Stimulated activated naive CD4-positive, alpha-beta T cell treated with Interleukin-2 at 50 U/mL for 16 hours (primary cell): Measurements from ENCODE around the gene SNPH.
"Not testable (repeated sequence)": the region's sequence is repeated elsewhere in the genome, so short reads cannot be mapped to it uniquely, and the experiment has no call there.

Source experiments
- DNase-seq: peaks from one replicate; lab custom pipeline; 2025; lab: John Stamatoyannopoulos, UW

SNPH gene, protein sequence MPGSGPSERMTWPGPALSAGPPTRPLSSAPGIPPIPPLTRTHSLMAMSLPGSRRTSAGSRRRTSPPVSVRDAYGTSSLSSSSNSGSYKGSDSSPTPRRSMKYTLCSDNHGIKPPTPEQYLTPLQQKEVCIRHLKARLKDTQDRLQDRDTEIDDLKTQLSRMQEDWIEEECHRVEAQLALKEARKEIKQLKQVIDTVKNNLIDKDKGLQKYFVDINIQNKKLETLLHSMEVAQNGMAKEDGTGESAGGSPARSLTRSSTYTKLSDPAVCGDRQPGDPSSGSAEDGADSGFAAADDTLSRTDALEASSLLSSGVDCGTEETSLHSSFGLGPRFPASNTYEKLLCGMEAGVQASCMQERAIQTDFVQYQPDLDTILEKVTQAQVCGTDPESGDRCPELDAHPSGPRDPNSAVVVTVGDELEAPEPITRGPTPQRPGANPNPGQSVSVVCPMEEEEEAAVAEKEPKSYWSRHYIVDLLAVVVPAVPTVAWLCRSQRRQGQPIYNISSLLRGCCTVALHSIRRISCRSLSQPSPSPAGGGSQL

DNA sequence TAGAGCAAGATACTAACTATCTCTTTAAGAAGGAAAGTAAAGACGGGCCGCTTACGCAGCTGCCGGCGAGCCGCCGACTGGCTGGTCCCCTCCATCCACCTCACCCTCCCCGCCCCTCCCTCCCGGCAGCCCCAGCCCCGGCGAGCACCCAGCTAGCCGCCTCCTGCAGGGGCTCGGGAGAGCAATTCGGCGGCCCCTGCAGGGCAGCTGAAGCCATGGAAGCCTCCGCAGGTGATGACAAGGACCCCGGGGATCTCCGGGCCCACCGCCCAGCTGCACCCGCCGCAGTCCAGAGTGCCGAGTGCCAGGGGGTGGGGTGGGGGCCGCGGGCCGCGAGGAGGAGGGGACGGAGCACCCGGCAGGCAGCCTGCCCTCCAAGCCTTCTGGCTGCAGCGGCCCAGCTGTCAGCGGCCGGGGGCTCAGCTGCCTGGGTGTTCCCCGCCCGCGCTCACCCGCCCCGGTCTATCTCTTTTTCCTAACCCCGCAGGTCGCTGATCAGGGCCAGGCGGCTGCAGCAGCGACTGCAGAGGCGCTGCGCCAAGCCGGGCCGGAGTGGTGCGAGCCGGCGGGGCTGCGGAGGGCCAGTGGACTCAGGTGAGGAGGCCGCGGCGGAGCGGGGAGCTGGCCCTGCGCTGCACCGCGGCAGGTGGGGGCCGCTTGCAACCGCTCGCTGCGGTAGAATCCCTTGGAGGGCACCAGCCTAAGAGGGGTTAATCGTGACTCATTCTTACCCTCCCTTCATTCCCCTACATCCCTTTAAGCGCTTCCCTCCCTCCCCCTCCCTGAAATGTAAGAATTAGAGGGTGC lies at the start of gene SNPH:
Gene SNPH, plus strand, starts transcription at position 128 of the 807 bp plus-strand sequence. CDS start 29,946 bp downstream, outside the sequence.
- peak; percentile 74 for DNase-seq

DNA sequence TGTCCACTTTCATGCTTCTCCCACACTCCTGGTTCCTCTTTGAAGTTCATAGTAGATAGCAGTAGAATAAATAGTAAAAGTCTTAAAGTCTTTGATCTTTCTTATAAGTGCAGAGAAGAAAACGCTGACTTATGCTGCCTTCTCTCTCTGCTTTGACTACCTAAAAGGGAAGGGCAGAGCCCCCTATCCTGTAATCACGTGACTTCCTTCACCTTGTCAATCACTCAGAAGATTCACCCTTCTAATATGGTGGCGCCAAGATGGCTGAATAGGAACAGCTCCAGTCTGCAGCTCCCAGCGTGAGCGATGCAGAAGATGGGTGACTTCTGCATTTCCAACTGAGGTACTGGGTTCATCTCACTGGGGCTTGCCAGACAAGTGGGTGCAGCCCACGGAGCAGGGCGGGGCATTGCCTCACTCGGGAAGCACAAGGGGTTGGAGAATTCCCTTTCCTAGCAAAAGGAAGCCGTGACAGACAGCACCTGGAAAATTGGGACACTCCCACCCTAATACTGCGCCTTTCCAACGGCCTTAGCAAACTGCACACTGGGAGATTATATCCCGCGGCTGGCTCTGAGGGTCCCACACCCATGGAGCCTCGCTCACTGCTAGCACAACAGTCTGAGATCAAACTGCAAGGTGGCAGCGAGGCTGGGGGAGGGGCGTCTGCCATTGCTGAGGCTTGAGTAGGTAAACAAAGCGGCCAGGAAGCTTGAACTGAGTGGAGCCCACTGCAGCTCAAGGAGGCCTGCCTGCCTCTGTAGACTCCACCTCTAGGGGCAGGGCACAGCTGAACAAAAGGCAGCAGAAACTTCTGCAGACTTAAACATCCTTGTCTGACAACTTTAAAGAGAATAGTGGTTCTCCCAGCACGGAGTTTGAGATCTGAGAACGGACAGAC lies 49.3 kb upstream of the SNPH start:
- DNase-seq = not testable (repeated sequence)

DNA sequence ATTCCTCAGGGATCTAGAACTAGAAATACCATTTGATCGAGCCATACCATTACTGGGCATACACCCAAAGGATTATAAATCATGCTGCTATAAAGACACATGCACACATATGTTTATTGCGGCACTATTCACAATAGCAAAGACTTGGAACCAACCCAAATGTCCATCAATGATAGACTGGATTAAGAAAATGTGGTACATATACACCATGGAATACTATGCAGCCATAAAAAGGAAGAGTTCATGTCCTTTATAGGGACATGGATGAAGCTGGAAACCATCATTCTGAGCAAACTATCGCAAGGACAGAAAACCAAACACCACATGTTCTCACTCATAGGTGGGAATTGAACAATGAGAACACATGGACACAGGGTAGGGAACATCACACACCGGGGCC lies 43.3 kb upstream of the SNPH start:
- not testable (repeated sequence) for DNase-seq

DNA sequence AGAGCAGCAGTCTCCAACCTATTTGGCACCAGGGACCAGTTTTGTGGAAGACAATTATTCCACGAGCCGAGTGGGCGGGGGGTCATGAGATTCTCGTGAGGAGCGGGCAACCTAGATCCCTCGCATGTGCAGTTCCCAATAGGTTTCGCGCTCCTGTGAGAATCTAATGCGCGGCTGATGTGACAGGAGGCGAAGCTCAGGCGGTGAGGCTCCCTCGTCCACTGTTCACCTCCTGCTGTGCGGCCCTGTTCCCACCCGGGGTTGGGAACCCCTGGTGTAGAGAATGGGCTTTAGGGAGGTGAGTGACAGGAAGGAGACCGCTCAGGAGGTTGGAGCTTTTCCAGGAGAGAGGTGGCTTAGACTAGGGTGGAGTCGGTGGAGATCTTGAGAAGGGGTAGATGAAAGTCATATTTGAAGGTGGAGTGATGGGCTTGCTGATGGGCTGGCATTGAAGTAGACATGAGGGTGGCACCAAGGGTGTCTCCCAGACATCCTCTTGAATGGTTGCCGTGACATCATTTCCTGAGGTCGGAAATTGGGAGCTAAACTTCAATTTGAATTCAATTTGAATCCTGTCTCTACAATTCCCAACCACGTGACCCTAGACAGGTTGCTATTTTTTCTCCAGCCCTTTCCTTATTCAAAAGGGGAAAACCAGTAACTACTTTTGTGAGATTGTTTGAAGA lies 41.7 kb upstream of the SNPH start:
- DNase-seq = no peak

DNA sequence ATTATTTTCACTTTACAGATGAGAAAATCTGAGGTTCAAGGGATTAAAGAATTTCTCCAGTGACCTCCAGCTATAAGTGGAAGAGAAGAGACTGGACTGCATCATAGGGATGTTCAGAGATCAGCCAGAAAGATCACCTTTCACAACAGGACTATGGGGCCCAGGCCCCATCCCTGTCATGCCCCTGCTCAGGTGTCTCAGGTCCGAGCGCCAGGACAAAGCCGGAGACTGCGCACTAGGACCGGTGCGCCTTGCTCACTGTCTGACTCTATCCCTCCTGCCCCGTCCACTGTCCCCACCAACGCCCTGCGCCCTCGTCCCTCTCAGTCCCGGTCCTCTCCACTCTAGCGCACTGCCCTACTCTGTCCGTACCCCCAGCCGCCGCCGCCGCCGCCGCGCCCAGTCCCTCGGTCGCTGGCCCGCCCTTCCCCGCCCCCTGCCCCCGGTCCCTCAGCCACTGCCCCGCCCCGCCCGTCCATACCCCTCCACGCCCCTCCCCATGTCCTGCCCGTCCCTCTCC lies 40.8 kb upstream of the SNPH start:
- no peak for DNase-seq

DNA sequence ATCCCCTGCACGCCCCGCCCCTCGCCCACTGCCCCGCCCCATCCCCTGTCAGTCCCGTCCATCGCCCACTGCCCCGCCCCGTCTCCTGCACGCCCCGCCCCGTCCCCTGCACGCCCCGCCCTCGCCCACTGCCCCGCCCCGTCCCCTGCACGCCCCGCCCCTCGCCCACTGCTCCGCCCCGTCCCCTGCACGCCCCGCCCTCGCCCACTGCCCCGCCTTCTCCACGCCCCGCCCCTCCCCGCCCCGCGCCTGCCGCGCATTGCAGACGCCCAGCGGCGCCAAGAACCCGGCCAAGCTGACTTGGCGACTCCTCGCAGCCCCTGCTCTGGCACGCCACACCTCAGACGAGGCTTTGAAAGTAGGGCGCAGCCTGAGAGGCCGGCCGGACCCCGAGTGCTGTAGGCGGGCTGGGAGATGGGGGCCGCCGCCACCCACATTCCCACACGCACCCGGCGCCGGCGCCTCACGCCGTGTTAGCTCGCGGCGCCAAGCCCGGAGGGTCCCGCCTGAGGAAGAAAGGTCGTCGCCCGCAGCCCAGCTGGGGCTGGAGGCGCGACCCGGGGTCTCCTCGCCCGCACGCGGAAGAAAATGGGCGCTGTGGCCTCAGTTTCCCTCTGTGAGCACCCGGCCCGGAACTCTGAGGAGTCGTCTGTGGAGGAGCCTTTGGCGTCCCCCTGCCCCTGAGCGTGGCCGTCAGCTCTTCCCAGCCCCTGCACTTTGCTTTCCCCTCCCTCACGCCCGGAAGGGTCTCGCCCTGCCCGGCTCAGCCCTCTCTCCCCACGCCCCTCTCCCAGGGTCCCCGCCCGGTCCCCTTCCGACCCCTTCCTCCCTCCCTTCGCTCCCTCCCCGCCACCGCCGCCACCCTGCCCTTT lies 40.1 kb upstream of the SNPH start, which contains the start of gene RAD21L1:
Gene RAD21L1, plus strand, starts transcription at position 262 of the 872 bp plus-strand sequence. CDS start 2,410 bp downstream, outside the sequence.
- DNase-seq = peak; percentile 84

DNA sequence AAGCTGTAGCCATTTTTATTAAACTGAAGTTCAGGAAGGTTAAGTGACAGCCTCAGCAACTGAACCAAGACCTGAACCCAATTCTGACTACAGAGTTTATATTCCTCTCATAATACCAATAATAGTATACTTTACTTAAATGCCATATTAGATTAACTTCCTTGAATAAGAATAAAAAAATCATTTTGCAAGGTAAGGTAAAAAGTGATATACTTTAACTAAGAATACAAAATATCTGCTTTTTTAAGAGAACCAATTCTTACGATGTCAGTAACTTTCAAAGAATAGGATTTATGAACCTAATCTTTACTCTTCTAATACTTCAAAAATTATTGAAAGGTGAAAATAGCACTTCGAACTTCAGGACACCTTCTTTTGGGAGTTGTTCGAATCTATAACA lies 36.6 kb upstream of the SNPH start:
- DNase-seq = no peak

DNA sequence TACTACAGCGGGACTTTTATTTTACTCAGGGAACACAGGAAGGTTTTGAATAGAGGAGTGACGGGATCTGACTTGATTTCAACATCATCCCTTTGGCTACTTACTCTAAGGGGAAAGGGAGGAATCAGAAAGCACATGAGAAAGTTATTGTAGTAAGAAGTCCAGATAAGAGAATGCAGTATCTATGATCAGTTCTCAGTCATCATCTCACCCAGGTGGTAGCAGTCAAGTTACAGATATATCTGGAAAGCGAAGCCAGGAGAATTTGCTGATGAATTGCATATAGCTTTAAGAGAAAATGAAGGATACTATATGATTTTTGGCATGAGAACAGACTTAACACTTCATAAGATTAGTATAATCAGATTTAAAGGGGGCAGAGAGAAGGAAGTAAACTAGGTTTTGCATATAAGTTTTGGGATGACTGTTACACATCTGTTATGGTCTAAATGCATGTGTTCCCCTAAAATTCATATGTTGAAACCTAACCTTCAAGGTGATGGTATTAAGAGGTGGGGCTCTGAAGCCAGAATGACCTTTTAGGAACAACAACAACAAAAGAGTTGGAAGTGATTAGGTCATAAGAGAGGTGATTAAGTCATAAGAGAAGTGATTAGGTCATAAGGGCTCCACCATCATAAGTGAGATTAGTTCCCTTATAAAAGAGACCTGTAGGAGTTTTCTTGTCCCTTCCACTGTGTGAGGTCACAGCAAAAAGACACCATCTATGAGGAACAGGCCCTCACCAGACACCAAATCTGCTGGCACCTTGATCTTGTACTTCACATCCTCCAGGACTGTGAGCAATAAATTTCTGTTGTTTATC lies 33.6 kb upstream of the SNPH start:
- DNase-seq = no peak

DNA sequence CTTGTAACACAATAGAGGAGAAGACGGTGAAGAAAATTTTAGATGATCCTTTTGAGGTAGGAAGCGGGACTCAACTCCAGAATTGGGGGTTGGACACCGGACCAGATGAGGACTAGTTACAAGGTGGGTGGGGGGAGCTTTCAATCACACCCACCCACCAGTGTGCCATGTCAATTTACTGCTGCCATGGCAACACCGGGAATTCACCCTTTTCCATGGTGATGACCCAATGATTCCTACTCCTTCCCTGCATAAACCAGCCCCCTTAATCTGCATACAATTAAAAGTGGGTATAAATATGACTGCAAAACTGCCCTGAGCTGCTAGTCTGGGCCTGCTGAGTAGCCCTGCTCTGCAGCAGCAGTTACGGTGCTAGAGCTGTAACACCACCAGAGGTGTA lies 25.5 kb upstream of the SNPH start:
- no peak for DNase-seq

DNA sequence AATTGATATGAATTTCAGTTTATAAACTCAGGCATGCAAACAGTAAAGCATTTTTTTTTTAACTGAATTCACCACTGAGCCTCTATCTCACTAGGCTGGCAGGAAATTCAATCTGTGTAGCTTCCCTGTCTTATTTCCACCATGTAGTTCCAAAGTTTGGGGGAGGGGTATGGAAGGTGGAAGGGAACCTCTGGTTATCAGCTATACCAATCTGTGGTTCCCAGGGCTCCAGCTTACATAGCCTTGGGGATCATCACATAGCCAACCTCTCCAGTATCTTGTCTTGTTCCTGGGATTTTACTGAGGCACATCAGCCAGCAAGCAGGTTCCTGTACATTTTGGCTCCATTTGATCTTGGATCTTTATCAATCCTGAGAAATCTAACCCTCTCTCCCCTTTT lies 24.6 kb upstream of the SNPH start:
- DNase-seq = no peak

DNA sequence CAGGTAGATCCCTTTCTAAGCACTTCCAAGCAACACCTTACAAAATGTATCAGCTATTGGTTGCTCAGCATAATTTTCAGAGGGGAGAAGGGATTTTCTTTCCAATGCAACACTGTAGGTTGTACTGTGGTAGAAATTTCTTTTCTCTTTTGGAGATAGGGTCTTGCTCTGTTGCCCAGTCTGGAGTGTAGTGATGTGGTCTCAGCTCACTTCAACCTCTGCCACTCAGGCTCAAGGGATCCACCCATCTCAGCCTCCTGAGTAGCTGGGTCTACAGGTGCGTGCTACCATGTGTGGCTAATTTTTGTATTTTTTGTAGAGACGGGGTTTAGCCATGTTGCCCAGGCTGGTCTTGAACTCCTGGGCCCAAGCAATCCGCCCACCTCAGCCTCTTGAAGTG lies 24.0 kb upstream of the SNPH start:
- DNase-seq = no peak

DNA sequence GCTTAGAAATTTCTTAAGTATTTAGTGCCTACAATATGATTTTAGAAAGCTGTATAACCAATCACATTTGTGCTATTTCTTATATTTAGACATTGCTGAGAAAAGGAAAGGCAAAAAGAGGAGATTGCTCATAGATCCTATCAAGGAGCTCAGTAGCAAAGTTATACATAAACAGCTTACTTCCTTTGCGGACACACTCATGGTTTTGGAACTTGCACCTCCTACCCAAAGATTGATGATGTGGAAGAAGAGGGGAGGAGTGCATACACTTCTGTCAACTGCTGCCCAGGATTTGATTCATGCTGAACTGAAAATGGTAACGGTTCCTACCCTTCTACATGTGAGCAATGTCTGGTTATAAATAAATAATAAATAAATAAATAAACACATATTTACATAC lies 23.6 kb upstream of the SNPH start:
- no peak for DNase-seq

DNA sequence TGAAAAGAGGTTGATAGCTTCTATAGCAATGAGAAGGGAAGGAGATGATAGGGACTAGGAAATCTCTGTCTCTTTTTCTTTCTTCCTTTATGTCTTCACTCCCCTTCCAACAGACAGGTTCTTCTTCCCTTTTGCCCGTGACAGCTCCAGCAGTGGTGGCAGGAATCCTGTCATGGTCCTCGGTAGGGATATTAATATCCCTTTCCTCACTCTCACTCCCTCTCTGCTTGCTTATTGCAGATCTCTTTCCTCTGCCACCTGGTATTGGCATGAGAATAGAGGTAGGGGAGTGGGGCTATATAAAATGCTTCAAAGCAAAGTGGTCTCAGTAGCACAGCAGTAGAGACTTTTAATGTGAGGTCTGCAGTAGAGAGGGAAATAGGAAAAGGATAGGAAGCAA lies 20.5 kb upstream of the SNPH start:
- DNase-seq = no peak

DNA sequence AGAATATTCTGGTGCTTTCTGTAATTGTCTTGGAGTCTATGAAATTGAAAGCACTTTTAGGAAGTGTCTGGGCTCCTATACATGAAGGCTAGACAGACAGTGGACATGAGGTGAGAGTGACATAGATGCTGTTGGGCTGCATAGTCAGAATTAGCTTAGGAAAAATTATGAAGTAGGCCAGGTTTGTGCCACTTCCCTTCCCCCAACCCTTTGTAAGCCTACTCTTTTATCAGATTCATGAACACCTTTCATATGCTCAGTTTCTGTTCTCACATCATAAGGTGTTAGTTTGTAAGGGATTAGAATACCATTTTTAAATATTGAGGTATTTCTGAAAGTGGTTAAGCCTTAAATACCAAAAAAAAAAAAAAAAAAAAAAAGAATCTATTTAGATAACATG lies 18.4 kb upstream of the SNPH start:
- no peak for DNase-seq

DNA sequence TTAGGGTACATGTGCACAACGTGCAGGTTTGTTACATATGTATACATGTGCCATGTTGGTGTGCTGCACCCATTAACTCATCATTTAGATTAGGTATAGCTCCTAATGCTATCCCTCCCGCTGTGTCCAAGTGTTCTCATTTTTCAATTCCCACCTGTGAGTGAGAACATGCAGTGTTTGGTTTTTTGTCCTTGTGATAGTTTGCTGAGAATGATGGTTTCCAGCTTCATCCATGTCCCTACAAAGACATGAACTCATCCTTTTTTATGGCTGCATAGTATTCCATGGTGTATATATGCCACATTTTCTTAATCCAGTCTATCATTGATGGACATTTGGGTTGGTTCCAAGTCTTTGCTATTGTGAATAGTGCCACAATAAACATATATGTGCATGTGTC lies 15.8 kb upstream of the SNPH start:
- DNase-seq = not testable (repeated sequence)

DNA sequence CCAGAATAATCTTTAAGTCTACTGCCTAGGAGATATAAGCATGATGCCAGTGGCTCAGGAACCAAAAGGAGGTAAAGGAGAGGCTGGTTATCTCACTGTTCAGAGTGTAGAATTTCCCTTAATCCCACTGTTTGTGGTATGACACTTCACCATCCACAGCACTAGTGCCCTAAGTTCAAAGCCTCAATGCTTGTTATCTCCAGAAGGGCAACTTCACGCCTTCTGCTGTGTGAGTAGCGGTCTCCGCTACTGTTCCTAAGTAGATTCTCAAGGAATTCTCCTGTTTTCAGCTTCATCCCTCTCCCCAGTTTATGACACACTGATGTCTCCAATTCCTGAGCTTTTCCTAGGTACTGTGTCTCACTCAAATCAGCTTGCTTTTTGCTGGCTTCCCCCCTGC lies 13.7 kb upstream of the SNPH start:
- no peak for DNase-seq

DNA sequence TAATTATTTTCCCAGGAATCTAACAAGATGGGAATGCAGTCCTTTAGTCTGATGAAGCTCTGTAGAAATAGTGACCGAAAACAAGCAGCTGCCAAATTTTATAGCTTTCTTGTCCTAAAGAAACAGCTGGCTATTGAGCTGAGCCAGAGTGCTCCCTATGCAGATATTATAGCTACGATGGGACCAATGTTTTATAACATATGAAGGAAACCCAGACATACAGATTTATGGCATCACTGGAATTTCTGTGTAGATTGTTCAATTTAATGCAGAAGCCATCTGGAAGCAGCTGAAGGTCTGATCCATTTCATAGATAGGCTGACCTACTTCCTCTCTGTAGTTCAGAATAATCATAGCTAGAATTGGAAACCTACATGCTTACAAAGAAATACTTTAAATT lies 11.8 kb upstream of the SNPH start:
- DNase-seq = no peak

DNA sequence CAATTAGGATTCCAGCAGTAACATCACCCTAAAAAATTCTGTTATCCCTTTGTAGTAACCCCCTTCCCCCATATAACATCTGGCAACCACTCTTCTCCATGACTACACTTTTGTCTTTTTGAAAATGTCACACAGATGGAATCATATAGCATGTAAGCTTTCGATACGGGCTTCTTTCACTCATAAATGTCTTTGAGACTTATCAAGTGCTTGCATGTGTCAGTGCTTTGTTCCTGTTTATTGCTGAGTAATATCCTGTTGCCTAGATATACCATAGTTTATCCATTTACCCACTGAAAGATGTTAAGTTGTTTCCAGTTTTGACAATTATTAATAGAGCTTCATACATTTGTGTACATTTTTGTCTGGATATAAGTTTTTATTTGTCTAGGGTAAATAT lies 10.4 kb upstream of the SNPH start:
- no peak for DNase-seq

DNA sequence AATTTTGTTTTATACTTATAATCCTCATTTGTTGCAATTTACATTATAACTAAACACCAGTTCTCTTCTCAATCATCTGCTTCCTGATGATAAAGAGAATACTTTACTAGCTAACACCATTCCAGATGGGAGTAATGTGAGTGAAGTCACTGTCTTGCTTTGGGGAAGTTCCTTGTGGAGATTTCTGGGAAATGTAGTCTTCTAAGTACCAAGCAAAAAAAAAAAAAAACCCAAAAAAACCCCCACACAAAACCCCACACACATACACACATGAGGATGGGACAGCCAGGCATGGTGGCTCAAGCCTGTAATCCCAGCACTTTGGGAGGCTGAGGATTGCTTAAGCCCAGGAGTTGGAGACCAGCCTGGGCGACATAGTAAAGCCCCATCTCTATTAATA lies 2.2 kb upstream of the SNPH start:
- DNase-seq = no peak
